ENCODE data around the gene BEST1. TPM values are rescaled to one million over a fixed set of nuclear protein-coding genes. Genes with fewer than 3 reads are reported as not detected.
A peak's percentile ranks its signal among the peaks of the same experiment; 100 is the strongest.
"Not testable (repeated sequence)": the region's sequence is repeated elsewhere in the genome, so short reads cannot be mapped to it uniquely, and the experiment has no call there.

BEST1 gene
- total and polyA plus RNA-seq, 7 experiments from 2014 or later, result 0.49 to 7.1 (median 0.92) TPM; not detected in 1

GRCh38 chr11:61964666-61965271 lies 14.6 kb downstream of the BEST1 start:
- Histone ChIP-seq H3K4me1 (ENCODE audit: control insufficient read depth in 2 of 2, insufficient read depth in 2 of 2, low read length in 2 of 2) (peaks cover 18 to 36% of the 10 kb centered on the region in 2 donors), H3K4me3 (ENCODE audit: low read length) (peak overlapping the region; percentile 91), H3K36me3 (ENCODE audit: control insufficient read depth in 2 of 3, insufficient read depth in 3 of 3, low read length in 3 of 3) (peaks cover 5 to 31% (median 10%) of the 10 kb centered on the region in 3 experiments), H3K27ac (ENCODE audit: low read depth, low read length) (peak overlapping the region; percentile 87)
- ATAC-seq; H3K27me3 Mint-ChIP-seq; H3K9me3 ChIP-seq (ENCODE audit: control insufficient read depth in 2 of 3, low read length in 3 of 3); H3K27me3 ChIP-seq (ENCODE audit: control insufficient read depth in 2 of 2, insufficient read depth in 2 of 2, low read length in 2 of 2); CTCF ChIA-PET: not testable (repeated sequence)
- Mint-ChIP-seq H3K27ac (peak overlapping the region; percentile 14 to 98 (median 94)), H3K9me3 (peaks cover 0 to 36% (median 0%) of the 10 kb centered on the region in 11 donors), H3K4me1 (peaks cover 30 to 61% (median 52%) of the 10 kb centered on the region in 7 donors), H3K36me3 (peaks cover 0 to 31% (median 24%) of the 10 kb centered on the region in 5 donors), H3K4me3 (peak overlapping the region; percentile 90 to 98 (median 94))
- peak in 6 of 9 donors; percentile 12 to 28 (median 22) for DNase-seq
- POLR2A ChIA-PET, result interaction anchor here (2.2 to 11.6 kb wide), 2 partner anchors 59 to 172 kb away, joined by 5 to 145 read pairs; partner anchors contain the start of genes FEN1 and TMEM258
- intact Hi-C loops (cut with micrococcal nuclease), result loop anchor here (5.0 to 10.0 kb wide), 9 partner anchors 67 to 1873 kb away; partner anchors contain the start of genes AHNAK (in 1 of the 2), FADS1 (in 1 of the 2), FEN1 (in 1 of the 2) and MARK2 (in 1 of the 2)

DNA sequence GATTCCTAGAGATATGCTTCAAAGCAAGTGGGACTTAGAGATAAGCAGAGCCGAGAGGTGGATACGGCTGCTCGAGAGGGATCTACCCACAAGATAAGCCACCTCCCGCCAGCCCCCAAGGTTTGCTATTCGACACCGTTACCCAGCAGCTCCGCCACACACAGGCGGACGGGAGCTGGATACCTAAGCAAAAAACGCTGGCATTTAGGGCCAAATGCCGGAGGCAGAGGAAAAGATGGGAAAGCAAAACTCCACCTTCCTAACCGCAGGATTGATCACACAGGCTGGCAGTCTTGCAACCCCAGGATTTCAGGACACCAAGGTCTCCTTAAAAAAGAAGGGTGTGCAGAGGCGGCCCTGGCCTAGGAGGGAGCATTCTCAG lies 16.6 kb downstream of the BEST1 start:
- peaks cover 43 to 76% (median 68%) of the 10 kb centered on the region in 7 donors for H3K4me1 Mint-ChIP-seq
- Histone ChIP-seq H3K36me3 (ENCODE audit: control insufficient read depth in 2 of 3, insufficient read depth in 3 of 3, low read length in 3 of 3) (peaks cover 5 to 31% (median 10%) of the 10 kb centered on the region in 3 experiments), H3K27ac (ENCODE audit: low read depth, low read length) (peak overlapping the region; percentile 87), H3K27me3 (ENCODE audit: control insufficient read depth in 2 of 2, insufficient read depth in 2 of 2, low read length in 2 of 2) (no peaks in the 10 kb centered on the region), H3K4me3 (ENCODE audit: low read length) (peak overlapping the region; percentile 91), H3K9me3 (ENCODE audit: control insufficient read depth in 2 of 3, low read length in 3 of 3) (no peaks in the 10 kb centered on the region), H3K4me1 (ENCODE audit: control insufficient read depth in 2 of 2, insufficient read depth in 2 of 2, low read length in 2 of 2) (peaks cover 18 to 36% of the 10 kb centered on the region in 2 donors)
- peak overlapping the region; percentile 90 to 98 (median 94) for H3K4me3 Mint-ChIP-seq
- ATAC-seq (no peak), DNase-seq (peak in 4 of 9 donors; percentile 17 to 53 (median 52))
- H3K36me3 Mint-ChIP-seq, result peaks cover 0 to 31% (median 24%) of the 10 kb centered on the region in 5 donors
- peaks cover 0 to 29% (median 0%) of the 10 kb centered on the region in 11 donors for H3K9me3 Mint-ChIP-seq
- intact Hi-C loops (cut with micrococcal nuclease), result loop anchor here (1.0 to 10.0 kb wide), 16 partner anchors 11 to 1871 kb away; partner anchors contain the start of genes FEN1 (in 2 of the 2), TMEM258 (in 2 of the 2), AHNAK (in 1 of the 2) and FADS1 (in 1 of the 2)
- CTCF ChIA-PET, result interaction anchor here (1.1 to 2.2 kb wide), 2 partner anchors 15 to 115 kb away, joined by 3 to 12 read pairs; no protein-coding TSS in a partner anchor
- H3K27ac Mint-ChIP-seq, result peak overlapping the region; percentile 91 to 98 (median 96)
- POLR2A ChIA-PET, result interaction anchor here (0.7 to 11.6 kb wide), 17 partner anchors 10 to 605 kb away, joined by 3 to 145 read pairs (median 4); partner anchors contain the start of genes CYB561A3, FEN1, TMEM138 and TMEM258
- no peaks in the 10 kb centered on the region for H3K27me3 Mint-ChIP-seq

- intact Hi-C loops (cut with micrococcal nuclease), result loop anchor here (1.0 to 10.0 kb wide), 15 partner anchors 58 to 1870 kb away; partner anchors contain the start of genes FEN1 (in 2 of the 2), TMEM258 (in 2 of the 2), AHNAK (in 1 of the 2) and FADS1 (in 1 of the 2)
- peaks cover 0 to 31% (median 24%) of the 10 kb centered on the region in 5 donors for H3K36me3 Mint-ChIP-seq
- H3K27ac ChIP-seq (ENCODE audit: low read depth, low read length), result peak within 1 kb of the TSS; percentile 87
- ATAC-seq, result peak; percentile 81
- peak within 1 kb of the TSS; percentile 90 to 98 (median 94) for H3K4me3 Mint-ChIP-seq
- POLR2A ChIA-PET, result interaction anchor here (0.7 to 11.6 kb wide), 29 partner anchors 8 to 605 kb away, joined by 3 to 145 read pairs (median 5); partner anchors contain the start of genes CYB561A3, FEN1, INCENP and TMEM138
- H3K4me3 ChIP-seq (ENCODE audit: low read length), result peak within 1 kb of the TSS; percentile 91
- peak within 1 kb of the TSS; percentile 91 to 99 (median 97) for H3K27ac Mint-ChIP-seq
- peak; percentile 87 to 96 (median 92) for DNase-seq
- peaks cover 5 to 31% (median 10%) of the 10 kb centered on the region in 3 experiments for H3K36me3 ChIP-seq (ENCODE audit: control insufficient read depth in 2 of 3, insufficient read depth in 3 of 3, low read length in 3 of 3)
- no peaks in the 10 kb centered on the region for H3K27me3 ChIP-seq (ENCODE audit: control insufficient read depth in 2 of 2, insufficient read depth in 2 of 2, low read length in 2 of 2)
- H3K4me1 Mint-ChIP-seq, result peaks cover 45 to 78% (median 72%) of the 10 kb centered on the region in 7 donors
- H3K9me3 ChIP-seq (ENCODE audit: control insufficient read depth in 2 of 3, low read length in 3 of 3), result no peaks in the 10 kb centered on the region
- H3K27me3 Mint-ChIP-seq, result no peaks in the 10 kb centered on the region
- peaks cover 18 to 38% of the 10 kb centered on the region in 2 donors for H3K4me1 ChIP-seq (ENCODE audit: control insufficient read depth in 2 of 2, insufficient read depth in 2 of 2, low read length in 2 of 2)
- CTCF ChIA-PET, result interaction anchor here (0.6 to 2.2 kb wide), 5 partner anchors 21 to 781 kb away, joined by 3 to 12 read pairs (median 3); no protein-coding TSS in a partner anchor
- H3K9me3 Mint-ChIP-seq, result peaks cover 0 to 23% (median 0%) of the 10 kb centered on the region in 11 donors
Measured at GRCh38 chr11:61967116-61967923, 17.2 kb downstream of the BEST1 start, which contains the start of gene FTH1. Gene FTH1 (minus strand): TSS chr11:61967634. CDS start chr11:61967425, 209 bp downstream.

DNA sequence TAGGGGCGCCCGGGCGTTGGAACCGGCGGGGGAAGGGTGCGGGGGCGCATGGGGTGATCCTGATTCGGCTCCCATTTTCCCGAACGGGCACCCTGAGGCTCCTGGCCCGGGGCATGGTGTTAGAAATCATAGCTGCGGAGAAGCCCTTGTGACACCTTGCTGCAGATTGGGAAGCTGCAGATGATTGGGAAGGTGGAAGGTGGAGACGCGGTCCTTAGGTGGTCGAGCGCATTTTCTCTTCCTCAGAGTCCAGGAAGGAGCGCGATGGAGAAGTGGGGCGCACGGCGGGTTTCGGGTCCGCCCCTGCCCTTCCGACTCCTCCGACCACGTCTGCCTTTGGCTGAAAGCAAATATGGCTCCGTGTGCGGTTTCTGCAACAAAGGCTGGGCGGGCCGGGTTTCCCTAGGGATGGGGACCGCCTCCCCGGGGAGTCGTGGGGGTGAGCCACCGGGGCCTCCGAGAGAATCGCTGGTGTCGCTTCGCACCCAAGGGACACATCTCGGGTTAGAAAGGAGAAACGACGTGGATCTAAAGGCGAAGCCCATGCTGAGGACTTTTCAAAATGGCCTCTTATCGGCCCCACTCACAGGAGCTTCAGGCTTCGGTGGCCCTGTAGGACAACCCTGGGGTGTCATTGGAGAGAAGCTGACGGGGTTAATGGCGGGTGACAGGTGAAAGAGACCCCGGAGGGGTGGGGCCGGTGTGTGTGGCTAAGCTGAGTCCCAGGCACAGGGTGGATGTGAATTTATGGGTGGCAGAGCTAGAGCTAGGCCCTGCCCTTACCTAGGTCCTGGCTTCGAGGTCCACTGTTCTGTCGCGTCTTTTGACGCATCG lies 18.0 kb downstream of the BEST1 start:
- Mint-ChIP-seq H3K27me3 (no peaks in the 10 kb centered on the region), H3K36me3 (peaks cover 0 to 31% (median 25%) of the 10 kb centered on the region in 5 donors), H3K27ac (peak overlapping the region; percentile 91 to 98 (median 95)), H3K9me3 (peaks cover 0 to 15% (median 0%) of the 10 kb centered on the region in 11 donors), H3K4me1 (peaks cover 48 to 79% (median 71%) of the 10 kb centered on the region in 7 donors), H3K4me3 (peak overlapping the region; percentile 89 to 98 (median 94))
- CTCF ChIA-PET, result interaction anchor here (0.6 to 2.2 kb wide), 7 partner anchors 8 to 781 kb away, joined by 3 to 12 read pairs (median 3); no protein-coding TSS in a partner anchor
- Histone ChIP-seq H3K27ac (ENCODE audit: low read depth, low read length) (peak overlapping the region; percentile 87), H3K4me3 (ENCODE audit: low read length) (peak overlapping the region; percentile 91), H3K36me3 (ENCODE audit: control insufficient read depth in 2 of 3, insufficient read depth in 3 of 3, low read length in 3 of 3) (peaks cover 5 to 31% (median 10%) of the 10 kb centered on the region in 3 experiments), H3K9me3 (ENCODE audit: control insufficient read depth in 2 of 3, low read length in 3 of 3) (no peaks in the 10 kb centered on the region), H3K4me1 (ENCODE audit: control insufficient read depth in 2 of 2, insufficient read depth in 2 of 2, low read length in 2 of 2) (peaks cover 18 to 39% of the 10 kb centered on the region in 2 donors), H3K27me3 (ENCODE audit: control insufficient read depth in 2 of 2, insufficient read depth in 2 of 2, low read length in 2 of 2) (no peaks in the 10 kb centered on the region)
- DNase-seq, result peak in 8 of 9 donors; percentile 30 to 60 (median 42)
- intact Hi-C loops (cut with micrococcal nuclease), result loop anchor here (1.0 to 10.0 kb wide), 17 partner anchors 57 to 1869 kb away; partner anchors contain the start of genes FEN1 (in 2 of the 2), TMEM258 (in 2 of the 2), AHNAK (in 1 of the 2) and FADS1 (in 1 of the 2)
- POLR2A ChIA-PET, result interaction anchor here (0.6 to 11.6 kb wide), 31 partner anchors 8 to 873 kb away, joined by 3 to 145 read pairs (median 5); partner anchors contain the start of genes CYB561A3, FEN1, INCENP and TMEM138
- ATAC-seq, result no peak

DNA sequence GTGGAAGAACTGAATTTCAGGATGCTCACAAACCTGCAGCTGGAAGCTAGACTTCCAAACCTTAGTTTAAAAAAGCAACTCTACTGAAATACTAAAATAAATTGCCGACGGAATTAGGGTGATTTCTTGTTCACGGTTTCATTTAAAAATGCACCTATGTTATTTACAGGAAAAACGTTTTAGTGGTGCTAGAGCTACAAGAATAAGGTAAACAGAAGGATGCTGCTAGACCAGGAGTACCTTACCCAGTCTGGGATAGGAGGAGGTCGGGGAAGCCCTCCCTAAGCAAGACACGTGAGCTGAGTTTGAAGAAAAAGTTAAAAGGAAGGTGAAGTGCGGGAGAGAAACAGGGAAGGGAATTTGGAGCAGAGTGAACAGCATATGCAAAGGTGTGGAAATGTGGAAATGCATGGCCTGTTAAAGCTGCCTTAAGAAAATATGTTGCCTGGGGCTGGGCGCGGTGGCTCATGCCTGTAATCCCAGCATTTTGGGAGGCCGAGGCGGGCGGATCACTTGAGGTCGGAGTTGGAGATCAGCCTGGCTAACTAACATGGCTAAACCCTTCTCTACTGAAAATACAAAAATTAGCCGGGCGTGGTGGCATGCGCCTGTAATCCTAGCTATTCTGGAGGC lies 18.7 kb downstream of the BEST1 start:
- peaks cover 17 to 33% of the 10 kb centered on the region in 2 donors for H3K4me1 ChIP-seq (ENCODE audit: control insufficient read depth in 2 of 2, insufficient read depth in 2 of 2, low read length in 2 of 2)
- no peaks in the 10 kb centered on the region for H3K9me3 ChIP-seq (ENCODE audit: control insufficient read depth in 2 of 3, low read length in 3 of 3)
- no peaks in the 10 kb centered on the region for H3K27me3 ChIP-seq (ENCODE audit: control insufficient read depth in 2 of 2, insufficient read depth in 2 of 2, low read length in 2 of 2)
- Mint-ChIP-seq H3K4me1 (peaks cover 40 to 76% (median 65%) of the 10 kb centered on the region in 7 donors), H3K27ac (peak overlapping the region; percentile 91 to 98 (median 95)), H3K27me3 (no peaks in the 10 kb centered on the region), H3K9me3 (peaks cover 0 to 8% (median 0%) of the 10 kb centered on the region in 11 donors), H3K4me3 (peak overlapping the region; percentile 89 to 98 (median 94)), H3K36me3 (peaks cover 0 to 26% (median 18%) of the 10 kb centered on the region in 5 donors)
- intact Hi-C loops (cut with micrococcal nuclease), result loop anchor here (1.0 to 10.0 kb wide), 11 partner anchors 70 to 1868 kb away; partner anchors contain the start of genes AHNAK (in 1 of the 2), FADS1 (in 1 of the 2), FEN1 (in 1 of the 2) and MARK2 (in 1 of the 2)
- ChIA-PET CTCF (interaction anchor here (0.5 to 2.2 kb wide), 6 partner anchors 9 to 139 kb away, joined by 3 to 12 read pairs (median 3); no protein-coding TSS in a partner anchor), POLR2A (interaction anchor here (0.6 to 11.6 kb wide), 23 partner anchors 8 to 872 kb away, joined by 3 to 145 read pairs (median 5); partner anchors contain the start of gene INCENP)
- H3K27ac ChIP-seq (ENCODE audit: low read depth, low read length), result peak overlapping the region; percentile 87
- peaks cover 4 to 27% (median 10%) of the 10 kb centered on the region in 3 experiments for H3K36me3 ChIP-seq (ENCODE audit: control insufficient read depth in 2 of 3, insufficient read depth in 3 of 3, low read length in 3 of 3)
- ATAC-seq (no peak), DNase-seq (peak in 1 of 9 donors; percentile 12)
- peak overlapping the region; percentile 91 for H3K4me3 ChIP-seq (ENCODE audit: low read length)

Measured in naive thymus-derived CD4-positive, alpha-beta T cell (primary cell).